ENCODE results near the gene SCGB1D2.
"Not testable (repeated sequence)": the region's sequence is repeated elsewhere in the genome, so short reads cannot be mapped to it uniquely, and the experiment has no call there.

The SCGB1D2 gene

DNA sequence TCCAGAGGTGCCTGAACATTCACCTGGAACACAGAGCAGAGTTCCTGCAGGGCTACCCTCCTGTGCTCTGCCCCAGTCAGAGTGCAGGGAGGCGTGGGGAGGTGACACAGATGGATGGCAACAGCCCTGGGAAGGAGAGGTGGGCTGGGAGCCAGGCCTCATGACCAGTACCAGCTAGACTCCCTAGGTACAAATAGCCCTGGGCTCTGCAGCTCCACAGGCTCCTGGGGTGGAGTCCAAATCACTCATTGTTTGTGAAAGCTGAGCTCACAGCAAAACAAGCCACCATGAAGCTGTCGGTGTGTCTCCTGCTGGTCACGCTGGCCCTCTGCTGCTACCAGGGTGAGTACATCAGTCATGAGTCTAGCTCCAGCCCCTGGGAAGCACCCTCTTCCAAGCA, at the start of gene SCGB1D2:
Gene SCGB1D2, plus strand, starts transcription at position 219 of the 400 bp plus-strand sequence. Its CDS starts 69 bp downstream, at position 288.
- H3K4me1 ChIP-seq (ENCODE audit: insufficient read depth, low read length): peaks cover 10% of the 10 kb centered on the region; the same call in 1 of the 2 replicates
- no peaks in the 10 kb centered on the region for H3K36me3 ChIP-seq (ENCODE audit: insufficient read depth, low read length)

DNA sequence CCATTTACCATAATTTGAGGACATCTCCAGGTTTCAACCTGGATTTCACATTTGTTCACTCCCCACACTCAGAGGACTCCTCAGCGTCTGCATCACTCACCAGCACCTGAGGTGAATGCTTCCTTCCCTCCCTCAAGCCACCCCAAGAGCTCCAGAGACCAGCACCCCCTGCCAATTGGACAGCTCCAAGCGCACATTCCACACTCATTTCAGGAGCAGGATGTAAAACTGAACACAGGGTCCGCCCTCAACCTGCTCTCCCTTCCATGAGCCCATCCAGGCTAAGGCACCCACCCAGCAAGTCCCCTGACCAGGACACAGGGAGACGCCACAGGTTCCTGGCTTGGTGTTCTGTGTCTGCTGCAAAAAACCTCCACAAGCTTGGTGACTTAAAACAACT, 48.1 kb upstream of the SCGB1D2 start:
- H3K9me3 ChIP-seq (ENCODE audit: control insufficient read depth, insufficient read depth, low read length): no peaks in the 10 kb centered on the region
- no peaks in the 10 kb centered on the region for H3K36me3 ChIP-seq (ENCODE audit: insufficient read depth, low read length)
- peaks cover 6% of the 10 kb centered on the region; the same call in 1 of the 2 replicates for H3K4me1 ChIP-seq (ENCODE audit: insufficient read depth, low read length)
- H3K9ac ChIP-seq (ENCODE audit: low read depth, low read length): no peak overlapping the region

More for the DNA sequence above, at the start of gene SCGB1D2:
- H3K9ac ChIP-seq (ENCODE audit: low read depth, low read length): no peak within 1 kb of the TSS
- no peaks in the 10 kb centered on the region for H3K9me3 ChIP-seq (ENCODE audit: control insufficient read depth, insufficient read depth, low read length)

- H3K36me3 ChIP-seq (ENCODE audit: insufficient read depth, low read length); H3K4me1 ChIP-seq (ENCODE audit: insufficient read depth, low read length); H3K9ac ChIP-seq (ENCODE audit: low read depth, low read length); H3K9me3 ChIP-seq (ENCODE audit: control insufficient read depth, insufficient read depth, low read length): not testable (repeated sequence)
Observed at GRCh38 chr11:62195010-62195409, 47.0 kb upstream of the SCGB1D2 start.

DNA sequence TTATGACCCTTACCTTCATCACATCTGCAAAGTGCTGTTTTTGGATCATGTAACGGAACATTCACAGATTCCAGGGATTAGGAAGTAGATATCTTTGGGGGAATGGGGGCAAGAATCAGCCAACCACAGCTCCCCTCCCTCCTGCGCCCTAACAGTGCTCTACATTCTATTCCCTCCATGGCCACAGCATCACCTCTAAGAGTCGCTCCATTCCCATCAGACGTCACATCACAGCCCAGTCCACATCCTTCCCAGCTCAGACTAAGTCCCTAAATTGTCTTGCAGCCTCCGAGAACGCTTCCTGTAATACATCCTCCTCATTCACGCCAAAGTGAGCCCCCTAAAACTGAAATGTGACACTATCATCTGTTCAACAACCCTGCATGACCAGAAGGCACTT, 46.1 kb upstream of the SCGB1D2 start:
- Histone ChIP-seq H3K9me3 (ENCODE audit: control insufficient read depth, insufficient read depth, low read length) (no peaks in the 10 kb centered on the region), H3K9ac (ENCODE audit: low read depth, low read length) (no peak overlapping the region), H3K36me3 (ENCODE audit: insufficient read depth, low read length) (no peaks in the 10 kb centered on the region), H3K4me1 (ENCODE audit: insufficient read depth, low read length) (peaks cover 6% of the 10 kb centered on the region; the same call in 1 of the 2 replicates)

DNA sequence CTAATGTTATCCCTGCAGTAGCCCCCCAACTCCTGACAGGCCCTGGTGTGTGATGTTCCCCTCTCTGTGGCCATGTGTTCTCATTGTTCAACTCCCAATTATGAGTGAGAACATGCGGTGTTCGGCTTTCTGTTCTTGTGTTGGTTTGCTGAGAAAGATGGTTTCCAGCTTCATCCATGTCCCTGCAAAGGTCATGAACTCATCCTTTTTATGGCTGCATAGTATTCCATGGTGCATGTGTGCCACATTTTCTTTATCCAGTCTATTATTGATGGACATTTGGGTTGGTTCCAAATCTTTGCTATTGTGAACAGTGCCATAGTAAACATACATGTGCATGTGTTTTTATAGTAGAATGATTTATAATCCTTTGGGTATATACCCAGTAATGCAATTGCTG, 44.6 kb upstream of the SCGB1D2 start:
- H3K9me3 ChIP-seq (ENCODE audit: control insufficient read depth, insufficient read depth, low read length); H3K4me1 ChIP-seq (ENCODE audit: insufficient read depth, low read length); H3K9ac ChIP-seq (ENCODE audit: low read depth, low read length); H3K36me3 ChIP-seq (ENCODE audit: insufficient read depth, low read length): not testable (repeated sequence)

DNA sequence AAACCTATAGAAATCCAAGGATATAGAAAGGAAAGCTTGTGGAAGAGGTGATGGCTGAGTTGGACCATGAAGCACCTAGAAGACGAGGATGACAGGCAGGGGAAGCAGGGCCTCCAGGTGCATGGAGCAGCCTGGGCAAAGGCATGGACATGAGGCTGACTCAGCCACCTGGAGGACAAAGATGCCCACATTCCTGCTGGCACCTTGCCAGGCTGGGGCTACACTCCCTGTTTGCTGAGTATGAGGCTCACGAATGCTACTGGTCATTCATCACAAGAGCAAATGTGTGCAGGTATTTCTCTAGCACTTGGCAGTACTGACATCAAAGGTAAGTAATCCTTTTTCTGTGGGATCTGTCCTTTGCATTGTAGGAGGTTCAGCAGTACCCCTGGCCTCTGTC, 40.7 kb upstream of the SCGB1D2 start:
- Histone ChIP-seq H3K9ac (ENCODE audit: low read depth, low read length) (no peak overlapping the region), H3K9me3 (ENCODE audit: control insufficient read depth, insufficient read depth, low read length) (no peaks in the 10 kb centered on the region), H3K36me3 (ENCODE audit: insufficient read depth, low read length) (no peaks in the 10 kb centered on the region), H3K4me1 (ENCODE audit: insufficient read depth, low read length) (no peaks in the 10 kb centered on the region)

DNA sequence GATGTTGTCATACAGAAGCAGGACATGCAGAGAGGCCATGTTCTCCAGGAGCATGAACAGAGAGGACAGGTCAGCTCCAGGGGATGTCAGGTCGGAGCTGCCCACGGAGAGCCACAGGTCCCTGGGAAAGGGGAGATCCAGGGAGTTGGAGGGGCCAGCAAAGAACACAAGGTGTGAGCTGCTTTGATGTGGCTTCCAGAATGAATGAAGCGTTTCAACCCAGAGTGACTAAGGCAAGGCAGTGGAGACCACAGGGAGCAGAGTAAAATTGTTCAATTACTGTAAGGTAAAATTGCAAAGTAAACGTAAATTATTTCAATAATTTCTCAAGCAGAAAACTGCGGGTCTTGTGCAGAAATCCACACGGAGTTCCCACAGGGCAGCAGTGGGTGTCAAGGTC, 39.1 kb upstream of the SCGB1D2 start:
- H3K36me3 ChIP-seq (ENCODE audit: insufficient read depth, low read length): no peaks in the 10 kb centered on the region
- no peak overlapping the region for H3K9ac ChIP-seq (ENCODE audit: low read depth, low read length)
- H3K4me1 ChIP-seq (ENCODE audit: insufficient read depth, low read length): no peaks in the 10 kb centered on the region
- H3K9me3 ChIP-seq (ENCODE audit: control insufficient read depth, insufficient read depth, low read length): no peaks in the 10 kb centered on the region

DNA sequence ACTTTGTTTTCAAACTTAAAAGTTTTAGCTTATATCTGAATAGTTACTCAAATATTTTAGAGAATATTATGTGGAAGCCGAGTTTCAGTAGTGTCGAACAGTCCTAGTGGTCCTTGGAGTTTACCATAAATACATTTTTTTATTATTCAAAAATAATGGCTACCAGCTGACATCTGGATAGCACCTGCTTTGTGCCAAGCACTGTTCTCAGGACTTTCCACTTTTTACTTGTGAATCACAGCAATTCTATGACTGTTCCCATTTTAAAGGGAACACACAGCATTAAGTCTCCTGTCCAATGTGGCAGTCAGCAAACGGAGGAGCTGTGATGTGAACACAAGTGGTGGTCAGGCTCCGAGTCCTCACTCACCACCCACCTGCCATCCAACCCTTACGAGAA, 37.6 kb upstream of the SCGB1D2 start:
- no peaks in the 10 kb centered on the region for H3K9me3 ChIP-seq (ENCODE audit: control insufficient read depth, insufficient read depth, low read length)
- no peaks in the 10 kb centered on the region for H3K36me3 ChIP-seq (ENCODE audit: insufficient read depth, low read length)
- H3K9ac ChIP-seq (ENCODE audit: low read depth, low read length): no peak overlapping the region
- no peaks in the 10 kb centered on the region for H3K4me1 ChIP-seq (ENCODE audit: insufficient read depth, low read length)

- Histone ChIP-seq H3K36me3 (ENCODE audit: insufficient read depth, low read length) (no peaks in the 10 kb centered on the region), H3K9ac (ENCODE audit: low read depth, low read length) (no peak overlapping the region), H3K4me1 (ENCODE audit: insufficient read depth, low read length) (no peaks in the 10 kb centered on the region), H3K9me3 (ENCODE audit: control insufficient read depth, insufficient read depth, low read length) (no peaks in the 10 kb centered on the region)
Observed at GRCh38 chr11:62205441-62205840, 36.6 kb upstream of the SCGB1D2 start.

DNA sequence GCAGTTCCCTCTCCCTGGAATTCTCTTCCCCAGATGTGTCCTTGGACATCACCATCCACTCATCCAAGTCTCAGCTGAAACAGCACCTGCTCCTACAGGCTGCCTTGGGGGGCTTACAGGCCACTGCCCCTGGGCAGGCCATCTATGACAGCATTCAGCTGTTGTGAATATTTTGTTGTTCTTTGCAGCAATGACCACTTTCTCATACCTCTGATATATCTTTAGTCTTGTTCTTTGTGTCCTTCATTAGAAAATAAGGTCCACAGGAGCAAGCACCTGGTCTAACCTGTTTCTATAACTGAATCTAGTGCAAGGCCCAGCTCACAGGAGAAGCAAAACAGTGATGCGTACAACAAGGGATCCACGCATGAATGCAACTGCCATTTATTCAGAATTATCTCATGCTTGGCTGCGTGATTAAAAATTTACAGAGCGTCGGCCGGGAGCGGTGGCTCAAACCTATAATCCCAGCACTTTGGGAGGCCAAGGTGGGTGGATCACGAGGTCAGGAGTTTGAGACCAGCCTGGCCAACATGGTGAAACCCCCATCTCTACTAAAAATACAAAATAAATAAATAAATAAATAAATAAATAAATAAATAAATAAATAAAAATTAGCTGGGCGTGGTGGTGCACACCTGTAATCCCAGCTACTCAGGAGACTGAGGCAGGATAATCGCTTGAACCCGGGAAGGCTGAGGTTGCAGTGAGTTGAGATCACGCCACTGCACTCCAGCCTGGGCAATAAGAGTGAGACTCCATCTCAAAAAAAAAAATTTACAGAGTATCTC, 35.6 kb upstream of the SCGB1D2 start:
- H3K9me3 ChIP-seq (ENCODE audit: control insufficient read depth, insufficient read depth, low read length); H3K9ac ChIP-seq (ENCODE audit: low read depth, low read length); H3K36me3 ChIP-seq (ENCODE audit: insufficient read depth, low read length); H3K4me1 ChIP-seq (ENCODE audit: insufficient read depth, low read length): not testable (repeated sequence)

DNA sequence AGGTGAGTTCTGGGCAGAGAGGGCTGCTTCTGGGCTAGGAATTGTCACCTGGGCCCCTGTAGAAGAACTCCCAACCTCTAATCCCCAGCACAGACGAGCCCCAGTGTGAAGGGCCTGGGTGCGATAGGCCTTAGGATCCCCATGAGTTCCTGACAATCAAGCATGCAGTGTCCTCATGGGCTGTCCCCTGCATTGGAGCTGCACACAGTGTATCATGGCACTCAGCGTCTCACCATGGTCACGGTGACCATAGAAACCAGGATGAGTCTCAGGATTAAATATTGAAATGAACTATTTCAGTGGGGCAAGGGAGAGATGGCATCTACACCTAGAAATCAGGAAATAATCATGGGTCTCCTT, 33.3 kb upstream of the SCGB1D2 start:
- H3K4me1 ChIP-seq (ENCODE audit: insufficient read depth, low read length): no peaks in the 10 kb centered on the region
- H3K9me3 ChIP-seq (ENCODE audit: control insufficient read depth, insufficient read depth, low read length): no peaks in the 10 kb centered on the region
- no peak overlapping the region for H3K9ac ChIP-seq (ENCODE audit: low read depth, low read length)
- no peaks in the 10 kb centered on the region for H3K36me3 ChIP-seq (ENCODE audit: insufficient read depth, low read length)

GRCh38 chr11:62217191-62217748, 24.8 kb upstream of the SCGB1D2 start:
- no peaks in the 10 kb centered on the region for H3K4me1 ChIP-seq (ENCODE audit: insufficient read depth, low read length)
- H3K9me3 ChIP-seq (ENCODE audit: control insufficient read depth, insufficient read depth, low read length): peaks cover 6% of the 10 kb centered on the region; the same call in 1 of the 2 replicates
- no peak overlapping the region for H3K9ac ChIP-seq (ENCODE audit: low read depth, low read length)
- no peaks in the 10 kb centered on the region for H3K36me3 ChIP-seq (ENCODE audit: insufficient read depth, low read length)

DNA sequence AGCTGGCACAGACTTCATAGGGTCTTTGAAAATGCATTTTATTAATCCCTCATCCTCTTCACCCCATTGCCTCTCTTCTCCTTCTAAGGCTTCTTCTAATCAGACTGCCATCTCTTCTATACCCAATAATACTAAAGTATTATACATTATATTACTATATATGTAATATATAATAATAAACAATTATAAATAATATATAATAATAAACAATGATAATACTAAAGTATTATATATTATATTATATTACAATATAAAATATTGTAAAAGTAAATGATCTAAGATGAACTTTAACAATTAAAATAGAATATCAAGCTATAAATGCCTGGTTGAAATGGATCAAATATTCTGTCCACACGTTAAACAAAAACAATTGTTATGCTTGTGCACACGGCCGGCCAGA, 20.5 kb upstream of the SCGB1D2 start:
- Histone ChIP-seq H3K36me3 (ENCODE audit: insufficient read depth, low read length) (no peaks in the 10 kb centered on the region), H3K9ac (ENCODE audit: low read depth, low read length) (no peak overlapping the region), H3K9me3 (ENCODE audit: control insufficient read depth, insufficient read depth, low read length) (peaks cover 17% of the 10 kb centered on the region; the same call in 1 of the 2 replicates), H3K4me1 (ENCODE audit: insufficient read depth, low read length) (no peaks in the 10 kb centered on the region)

- Histone ChIP-seq H3K9me3 (ENCODE audit: control insufficient read depth, insufficient read depth, low read length) (peaks cover 17% of the 10 kb centered on the region; the same call in 1 of the 2 replicates), H3K9ac (ENCODE audit: low read depth, low read length) (no peak overlapping the region), H3K4me1 (ENCODE audit: insufficient read depth, low read length) (no peaks in the 10 kb centered on the region), H3K36me3 (ENCODE audit: insufficient read depth, low read length) (no peaks in the 10 kb centered on the region)
Observed at GRCh38 chr11:62223095-62223494, 18.9 kb upstream of the SCGB1D2 start.

DNA sequence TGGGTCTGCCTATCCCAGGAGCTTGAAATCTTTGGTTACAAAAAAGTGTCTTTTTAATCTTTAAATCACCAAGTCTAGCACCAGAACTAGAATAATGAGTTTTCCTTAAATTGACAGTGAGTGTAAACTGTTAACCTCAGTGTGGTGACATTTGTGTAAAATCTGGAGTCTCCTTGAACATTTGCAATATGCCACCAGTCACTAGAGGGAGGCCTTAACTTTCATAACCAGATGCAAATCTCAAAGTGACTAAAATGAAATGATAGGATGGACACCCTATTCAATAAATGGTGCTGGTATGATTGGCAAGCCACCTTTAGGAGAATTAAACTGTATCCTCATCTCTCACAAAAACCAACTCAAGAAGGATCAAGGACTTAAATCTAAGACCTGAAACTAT, 8.3 kb upstream of the SCGB1D2 start:
- no peak overlapping the region for H3K9ac ChIP-seq (ENCODE audit: low read depth, low read length)
- H3K36me3 ChIP-seq (ENCODE audit: insufficient read depth, low read length): no peaks in the 10 kb centered on the region
- H3K9me3 ChIP-seq (ENCODE audit: control insufficient read depth, insufficient read depth, low read length): no peaks in the 10 kb centered on the region
- H3K4me1 ChIP-seq (ENCODE audit: insufficient read depth, low read length): no peaks in the 10 kb centered on the region
